PC-3 (cell line): ENCODE data around the gene BDKRB2. TPM values are rescaled to one million over a fixed set of nuclear protein-coding genes. Genes with fewer than 3 reads are reported as not detected.

ENCODE experiments used
- ATAC-seq: fragments of 200-7000 bp; cut with Tn5 transposase; 2 replicates; pipeline ENCODE4 v1.9.1; 2020; ENCODE audit warnings: mild to moderate bottlenecking, moderate library complexity
- BruUV-seq: library from RNA; stranded (reverse); fragments of 400-500 nt; replicated peaks from 2 replicates; lab custom pipeline; 2021; lab: Mats Ljungman, UMichigan
- CTCF ChIA-PET: fragments of 300-600 bp; sonication (Branson Sonifier 250); formaldehyde crosslinking; loops from one replicate; lab custom pipeline; 2022; ENCODE audit warnings: antibody characterized with exemption; lab: Charles Lee
- POLR2A ChIA-PET: fragments of 300-600 bp; sonication (Branson Sonifier 250); formaldehyde crosslinking; loops from one replicate; lab custom pipeline; 2022; ENCODE audit warnings: antibody characterized with exemption; ENCODE audit not compliant: unreplicated experiment; lab: Charles Lee
- DNase-seq: peaks from one replicate; pipeline ENCODE4 v3.0.0-alpha.2; 2015
- H2AFZ ChIP-seq: fragments of 300-600 bp; sonication (generic); 2 replicates; pipeline ENCODE4 v1.6.0; 2016; ENCODE audit warnings: antibody characterized with exemption, low read length
- H3F3A ChIP-seq: fragments of 300-600 bp; sonication (generic); one replicate; pipeline ENCODE4 v1.6.0; 2017; ENCODE audit warnings: antibody characterized with exemption, low read length, control low read depth, mild to moderate bottlenecking; ENCODE audit not compliant: unreplicated experiment
- H3K27ac ChIP-seq: fragments of 300-600 bp; sonication (generic); 2 replicates; pipeline ENCODE4 v1.5.1; 2016; ENCODE audit warnings: mild to moderate bottlenecking, low read length
- H3K27me3 ChIP-seq: fragments of 300-600 bp; sonication (generic); 2 replicates; pipeline ENCODE4 v1.6.1; 2016; ENCODE audit warnings: low read length, mixed read lengths
- H3K36me3 ChIP-seq: fragments of 300-600 bp; sonication (generic); 2 replicates; pipeline ENCODE4 v1.6.1; 2016; ENCODE audit warnings: low read depth, mixed run types, low read length, mixed read lengths
- H3K4me1 ChIP-seq: fragments of 300-600 bp; sonication (generic); 2 replicates; pipeline ENCODE4 v1.5.1; 2016; ENCODE audit warnings: low read length; ENCODE audit not compliant: insufficient read depth
- H3K4me2 ChIP-seq: fragments of 300-600 bp; sonication (generic); 2 replicates; pipeline ENCODE4 v1.6.0; 2016; ENCODE audit warnings: low read length
- H3K4me3 ChIP-seq: fragments of 300-600 bp; sonication (generic); 2 replicates; pipeline ENCODE4 v1.5.1; 2016; ENCODE audit warnings: mild to moderate bottlenecking, low read length, mixed read lengths
- H3K79me2 ChIP-seq: fragments of 300-600 bp; sonication (generic); 2 replicates; pipeline ENCODE4 v1.6.1; 2017; ENCODE audit warnings: low read length, mixed read lengths
- H3K9ac ChIP-seq: fragments of 300-600 bp; sonication (generic); 2 replicates; pipeline ENCODE4 v1.6.0; 2016; ENCODE audit warnings: mild to moderate bottlenecking, low read length
- H3K9me2 ChIP-seq: fragments of 300-600 bp; sonication (generic); replicated peaks from 2 replicates; pipeline ENCODE4 v1.6.1; 2016; ENCODE audit warnings: mixed run types, low read length, mixed read lengths
- H3K9me3 ChIP-seq: fragments of 300-600 bp; sonication (generic); 2 replicates; pipeline ENCODE4 v1.6.1; 2016; ENCODE audit warnings: low read length, mixed read lengths
- H4K20me1 ChIP-seq: fragments of 300-600 bp; sonication (generic); 2 replicates; pipeline ENCODE4 v1.6.1; 2016; ENCODE audit warnings: low read length, mixed read lengths
- EZH2 ChIP-seq: fragments of 300-600 bp; sonication (generic); IDR thresholded peaks from one replicate; pipeline ENCODE4 v1.6.1; 2017; ENCODE audit warnings: antibody characterized with exemption, mild to moderate bottlenecking, low read length; ENCODE audit not compliant: unreplicated experiment
- EZH2phosphoT487 ChIP-seq: fragments of 300-600 bp; sonication (generic); IDR thresholded peaks from 2 replicates; pipeline ENCODE4 v1.6.1; 2018; ENCODE audit warnings: mild to moderate bottlenecking, antibody characterized with exemption, low read length, borderline replicate concordance
- intact Hi-C: fragments of 100-400 bp; cut with micrococcal nuclease; formaldehyde crosslinking; loops from 2 replicates; pipeline ENCODE4 v1.9.0; 2023
- total RNA-seq: library from RNA; depleted of rRNA; stranded (reverse); fragments of >200 nt; gene quantifications from 2 replicates; pipeline ENCODE4 v1.2.3, GENCODE V29; 2014
- TF ChIP-seq, protein P1 (sequence below): fragments of 300-600 bp; sonication (generic); conservative IDR thresholded peaks from 2 replicates; pipeline ENCODE4 v1.5.1; 2017; ENCODE audit warnings: antibody characterized with exemption, low read depth, mild to moderate bottlenecking, low read length

The BDKRB2 gene
- total RNA-seq, 1 experiment from 2014 or later: 0.07 TPM

GRCh38 chr14:96178461-96179321 lies 25.9 kb upstream of the BDKRB2 start:
- no peak overlapping the region for H3K4me2 ChIP-seq

DNA sequence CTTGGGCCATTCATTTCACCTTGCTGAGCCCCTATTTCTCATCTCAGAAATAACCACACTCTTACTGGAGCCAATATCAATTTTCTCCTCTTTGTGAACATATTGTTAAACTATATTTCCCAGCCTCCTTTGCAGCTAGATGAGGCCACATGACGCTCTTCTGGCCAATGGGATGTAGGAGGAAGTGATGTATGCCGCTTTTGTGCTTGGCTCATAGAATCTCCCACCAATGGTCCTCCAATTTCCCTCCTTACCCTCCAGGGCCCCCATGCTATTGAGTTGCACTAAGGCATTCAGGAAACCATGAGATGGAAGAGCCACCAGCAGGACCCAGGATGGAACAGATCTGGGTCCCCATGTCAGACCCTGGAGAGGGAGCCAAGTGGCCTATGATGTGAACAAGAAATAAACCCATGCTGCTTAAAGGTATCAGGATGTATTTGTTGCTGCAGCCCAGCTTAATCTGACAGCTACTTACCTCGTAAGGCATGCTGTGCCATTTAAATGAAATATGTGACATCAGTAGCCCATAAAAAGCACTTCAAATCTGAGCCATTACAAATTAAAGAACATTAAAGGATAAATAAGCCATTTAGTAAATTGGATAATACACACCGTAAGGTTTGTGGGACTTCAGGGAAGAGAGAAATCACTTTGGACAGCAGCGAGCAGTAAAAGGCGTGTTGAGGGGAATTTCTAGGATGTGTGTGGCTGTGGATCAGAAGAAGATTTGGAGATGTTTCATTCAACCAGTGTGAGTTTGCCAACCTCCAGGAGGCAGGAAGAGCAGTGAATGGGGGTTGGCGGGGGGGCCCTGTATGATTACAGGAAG lies 24.4 kb upstream of the BDKRB2 start:
- ChIA-PET POLR2A (no interaction called here), CTCF (no interaction called here)
- no peaks in the 10 kb centered on the region for H3F3A ChIP-seq
- H3K4me3 ChIP-seq: no peak overlapping the region
- H3K4me1 ChIP-seq: no peaks in the 10 kb centered on the region
- DNase-seq (no peak), ATAC-seq (no peak)
- intact Hi-C loops: no loop called here
- H3K9me2 ChIP-seq: no peaks in the 10 kb centered on the region
- H3K27ac ChIP-seq: no peak overlapping the region
- no peaks in the 10 kb centered on the region for H3K79me2 ChIP-seq
- H3K36me3 ChIP-seq: no peaks in the 10 kb centered on the region
- no peak overlapping the region for H3K4me2 ChIP-seq
- peaks cover 29% of the 10 kb centered on the region; the same call in 1 of the 2 replicates for H3K27me3 ChIP-seq
- no peak overlapping the region for H2AFZ ChIP-seq
- TF ChIP-seq, protein P1, sequence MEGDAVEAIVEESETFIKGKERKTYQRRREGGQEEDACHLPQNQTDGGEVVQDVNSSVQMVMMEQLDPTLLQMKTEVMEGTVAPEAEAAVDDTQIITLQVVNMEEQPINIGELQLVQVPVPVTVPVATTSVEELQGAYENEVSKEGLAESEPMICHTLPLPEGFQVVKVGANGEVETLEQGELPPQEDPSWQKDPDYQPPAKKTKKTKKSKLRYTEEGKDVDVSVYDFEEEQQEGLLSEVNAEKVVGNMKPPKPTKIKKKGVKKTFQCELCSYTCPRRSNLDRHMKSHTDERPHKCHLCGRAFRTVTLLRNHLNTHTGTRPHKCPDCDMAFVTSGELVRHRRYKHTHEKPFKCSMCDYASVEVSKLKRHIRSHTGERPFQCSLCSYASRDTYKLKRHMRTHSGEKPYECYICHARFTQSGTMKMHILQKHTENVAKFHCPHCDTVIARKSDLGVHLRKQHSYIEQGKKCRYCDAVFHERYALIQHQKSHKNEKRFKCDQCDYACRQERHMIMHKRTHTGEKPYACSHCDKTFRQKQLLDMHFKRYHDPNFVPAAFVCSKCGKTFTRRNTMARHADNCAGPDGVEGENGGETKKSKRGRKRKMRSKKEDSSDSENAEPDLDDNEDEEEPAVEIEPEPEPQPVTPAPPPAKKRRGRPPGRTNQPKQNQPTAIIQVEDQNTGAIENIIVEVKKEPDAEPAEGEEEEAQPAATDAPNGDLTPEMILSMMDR: no peak
- no peak for TF ChIP-seq EZH2
- TF ChIP-seq EZH2phosphoT487: no peak
- BruUV-seq: no TSS peak
- no peak overlapping the region for H3K9ac ChIP-seq
- no peaks in the 10 kb centered on the region for H4K20me1 ChIP-seq
- no peaks in the 10 kb centered on the region for H3K9me3 ChIP-seq

More at GRCh38 chr14:96178461-96179321, 25.9 kb upstream of the BDKRB2 start:
- Histone ChIP-seq H3K4me1 (no peaks in the 10 kb centered on the region), H3F3A (no peaks in the 10 kb centered on the region), H3K9me2 (no peaks in the 10 kb centered on the region), H3K9me3 (no peaks in the 10 kb centered on the region), H3K27ac (no peak overlapping the region), H3K36me3 (no peaks in the 10 kb centered on the region), H3K9ac (no peak overlapping the region), H3K27me3 (peaks cover 23% of the 10 kb centered on the region; the same call in 1 of the 2 replicates), H3K79me2 (no peaks in the 10 kb centered on the region), H3K4me3 (no peak overlapping the region), H2AFZ (no peak overlapping the region), H4K20me1 (no peaks in the 10 kb centered on the region)
- ATAC-seq: 0 out of 2 replicates have a peak, but pooled peaks have one; percentile 42
- BruUV-seq: no TSS peak
- no peak for DNase-seq
- TF ChIP-seq, protein P1: 0 out of 2 replicates have a peak, but pooled peaks have one; percentile 24
- TF ChIP-seq EZH2phosphoT487: no peak
- intact Hi-C loops: no loop called here
- ChIA-PET CTCF (no interaction called here), POLR2A (no interaction called here)
